B cell (primary cell): ENCODE results near the gene CALCOCO1. TPM values are rescaled to one million over a fixed set of nuclear protein-coding genes. Genes with fewer than 3 reads are reported as not detected.
A peak's percentile ranks its signal among the peaks of the same experiment; 100 is the strongest.

Source experiments
- ATAC-seq: fragments of 200-7000 bp; cut with Tn5 transposase; one replicate; pipeline ENCODE4 v1.10.0; 2021; ENCODE audit warnings: low read depth, mild to moderate bottlenecking, moderate number of reproducible peaks, moderate library complexity
- CTCF ChIA-PET: fragments of 350-600 bp; sonication (Branson Sonifier 250); formaldehyde crosslinking; loops from one replicate; lab custom pipeline; 2021; ENCODE audit warnings: antibody characterized with exemption, inconsistent platforms; lab: Charles Lee
- POLR2A ChIA-PET: fragments of 350-600 bp; sonication (Branson Sonifier 250); formaldehyde crosslinking; loops from one replicate; lab custom pipeline; 2021; ENCODE audit warnings: antibody characterized with exemption; lab: Charles Lee
- DNase-seq: peaks from one replicate; pipeline ENCODE4 v3.0.0; 2013
- H2AFZ ChIP-seq: 2 replicates; pipeline ENCODE4 v1.6.1; 2012; ENCODE audit warnings: mild to moderate bottlenecking, low read depth, low read length; ENCODE audit not compliant: insufficient read depth, poor library complexity, severe bottlenecking
- H3K27ac ChIP-seq, 2 donors: 1 replicate in 1 of 2; 2 replicates in 1 of 2; pipeline ENCODE4 v1.5.1; 2012 to 2013; ENCODE audit warnings: low read length in 2 of 2, mild to moderate bottlenecking in 2 of 2, moderate library complexity in 1 of 2
- H3K27me3 ChIP-seq, 4 experiments: fragments of 200-600 bp in 1 of 4; sonication (generic) in 1 of 4; replicated peaks in 1 of 4; 1 replicate in 2 of 4; 2 replicates in 2 of 4; pipeline versions ENCODE4 v1.6.1 to v1.7.0; 2013 to 2016; ENCODE audit warnings: low read length in 3 of 4, mild to moderate bottlenecking in 2 of 4, mixed read lengths in 1 of 4, moderate library complexity in 1 of 4; ENCODE audit not compliant: insufficient read depth in 4 of 4, control insufficient read depth in 3 of 4; ENCODE audit errors: control extremely low read depth in 1 of 4
- H3K36me3 ChIP-seq, 2 experiments: replicated peaks in 1 of 2; 1 replicate in 1 of 2; 2 replicates in 1 of 2; pipeline versions ENCODE4 v1.6.1 to v1.7.1; 2013; ENCODE audit warnings: low read length in 1 of 2; ENCODE audit not compliant: insufficient read depth in 2 of 2, control insufficient read depth in 1 of 2; ENCODE audit errors: control extremely low read depth in 1 of 2, extremely low read depth in 1 of 2
- H3K4me1 ChIP-seq, 2 donors: fragments of 200-600 bp in 1 of 2; sonication (generic) in 1 of 2; 1 replicate in 1 of 2; 2 replicates in 1 of 2; pipeline versions ENCODE4 v1.5.1 to v1.6.1; 2013 to 2017; ENCODE audit warnings: low read length in 2 of 2; ENCODE audit not compliant: control insufficient read depth in 2 of 2, insufficient read depth in 2 of 2
- H3K4me2 ChIP-seq: replicated peaks from 2 replicates; pipeline ENCODE3; 2012; ENCODE audit warnings: mild to moderate bottlenecking, low read depth, low read length; ENCODE audit not compliant: poor library complexity, severe bottlenecking
- H3K4me3 ChIP-seq, 5 experiments: fragments of 200-600 bp in 1 of 5; sonication (generic) in 1 of 5; 1 replicate in 3 of 5; 2 replicates in 2 of 5; pipeline versions ENCODE4 v1.5.1 to v1.7.0; 2011 to 2016; ENCODE audit warnings: low read length in 4 of 5, mild to moderate bottlenecking in 4 of 5, low read depth in 2 of 5, control low read depth in 1 of 5, moderate library complexity in 1 of 5; ENCODE audit not compliant: insufficient read depth in 1 of 5; ENCODE audit errors: control extremely low read depth in 1 of 5, extremely low read depth in 1 of 5
- H3K79me2 ChIP-seq: fragments of 200-600 bp; sonication (generic); one replicate; pipeline ENCODE4 v1.6.0; 2016; ENCODE audit warnings: low read length; ENCODE audit not compliant: control insufficient read depth, insufficient read depth
- H3K9ac ChIP-seq: fragments of 200-600 bp; sonication (generic); 2 replicates; pipeline ENCODE4 v1.6.1; 2017; ENCODE audit warnings: mild to moderate bottlenecking, low read length, moderate library complexity
- H3K9me3 ChIP-seq, 3 donors: one replicate each; pipeline versions ENCODE4 v1.6.1 to v1.7.1; 2013; ENCODE audit warnings: low read length in 2 of 3; ENCODE audit not compliant: control insufficient read depth in 2 of 3, insufficient read depth in 1 of 3; ENCODE audit errors: control extremely low read depth in 1 of 3
- H4K20me1 ChIP-seq: 2 replicates; pipeline ENCODE4 v1.6.0; 2012; ENCODE audit warnings: mild to moderate bottlenecking, low read length; ENCODE audit not compliant: insufficient read depth, control insufficient read depth, poor library complexity, severe bottlenecking
- H3K27ac Mint-ChIP-seq: one replicate; pipeline ENCODE4 v1.8.0; 2021; ENCODE audit warnings: mixed read lengths
- H3K27me3 Mint-ChIP-seq: one replicate; pipeline ENCODE4 v1.8.0; 2021; ENCODE audit warnings: mixed read lengths
- H3K4me1 Mint-ChIP-seq: one replicate; pipeline ENCODE4 v1.8.0; 2021; ENCODE audit warnings: mixed read lengths
- H3K4me3 Mint-ChIP-seq: one replicate; pipeline ENCODE4 v1.8.0; 2021; ENCODE audit warnings: mixed read lengths
- H3K9me3 Mint-ChIP-seq: one replicate; pipeline ENCODE4 v1.8.0; 2022; ENCODE audit warnings: mixed read lengths; ENCODE audit not compliant: insufficient read depth
- CTCF ChIP-seq: fragments of 200-600 bp; IDR thresholded peaks from one replicate; pipeline ENCODE4 v1.8.0; 2022; ENCODE audit warnings: antibody characterized with exemption, mild to moderate bottlenecking
- EZH2 ChIP-seq: IDR thresholded peaks from 2 replicates; pipeline ENCODE4 v1.6.1; 2012; ENCODE audit warnings: borderline replicate concordance, low read depth, mild to moderate bottlenecking, moderate library complexity, low read length; ENCODE audit not compliant: insufficient read depth, poor library complexity, severe bottlenecking
- WGBS: methylation state at CpG from one replicate; pipeline ENCODE4 v1.1.5; 2013; ENCODE audit warnings: missing lambda C conversion rate; ENCODE audit not compliant: insufficient coverage; 5-methylcytosine and 5-hydroxymethylcytosine counted together
- intact Hi-C: fragments of 100-400 bp; cut with micrococcal nuclease; formaldehyde crosslinking; loops from one replicate; pipeline ENCODE4 v1.10.0; 2022
- polyA plus RNA-seq: library from polyadenylated mRNA; depleted of rRNA; stranded (reverse); fragments of >200 nt; gene quantifications from 2 replicates; pipeline ENCODE4 v1.2.3, GENCODE V29; 2012
- total RNA-seq, 2 donors: library from RNA; stranded (reverse); fragments of 120-200 nt in 1 of 2; gene quantifications; 1 replicate in 1 of 2; 2 replicates in 1 of 2; pipeline versions ENCODE4 v1.2.3 to v1.2.4, GENCODE V29; 2013 to 2022

The CALCOCO1 gene
- total and polyA plus RNA-seq, 2 donors (not counting 1 experiment from before 2014, with no cell fraction given): 169 to 179 TPM

- no peak for DNase-seq
- Histone ChIP-seq H3K9ac (peak overlapping the region; percentile 68), H3K27me3 (peaks cover 0 to 28% (median 11%) of the 10 kb centered on the region in 4 experiments), H3K27ac (no peak overlapping the region), H4K20me1 (no peaks in the 10 kb centered on the region), H3K79me2 (no peaks in the 10 kb centered on the region), H3K36me3 (no peaks in the 10 kb centered on the region), H3K4me1 (peaks cover 75 to 83% of the 10 kb centered on the region in 2 donors), H3K4me2 (peak overlapping the region; percentile 97), H2AFZ (peak overlapping the region; percentile 79), H3K4me3 (peak overlapping the region in 3 of 5 experiments; percentile 49 to 72 (median 68)), H3K9me3 (no peaks in the 10 kb centered on the region)
- H3K4me3 Mint-ChIP-seq: no peak overlapping the region
- peaks cover 6% of the 10 kb centered on the region for H3K27me3 Mint-ChIP-seq
- no peak overlapping the region for H3K27ac Mint-ChIP-seq
- 42% methylated on average over 10 of the region's 13 CpGs for WGBS
- intact Hi-C loops: loop anchor here (10.0 kb wide), 1 partner anchor 747 kb away; the partner anchor contains the start of gene EIF4B
- ATAC-seq: no peak
- peaks cover 13% of the 10 kb centered on the region for H3K4me1 Mint-ChIP-seq
- ChIA-PET CTCF (interaction anchor here (0.9 to 12.0 kb wide), 7 partner anchors 10 to 439 kb away, joined by 3 to 191 read pairs (median 3); partner anchors contain the start of genes ATP5MC2 and CALCOCO1), POLR2A (no interaction called here)
- H3K9me3 Mint-ChIP-seq: no peaks in the 10 kb centered on the region
- TF ChIP-seq EZH2 (no peak), CTCF (no peak)
Measured at GRCh38 chr12:53752192-53752601, 24.9 kb upstream of the CALCOCO1 start.
